Stimulated activated CD8-positive, alpha-beta memory T cell treated with anti-CD3 and anti-CD28 coated beads, Interleukin-7, amount 100 ng/mL, for 48 hours (primary cell): ENCODE data around the gene FBN2.
"Not testable (repeated sequence)": the region's sequence is repeated elsewhere in the genome, so short reads cannot be mapped to it uniquely, and the experiment has no call there.

Source experiments
- DNase-seq, 2 donors: peaks; one replicate each; pipeline ENCODE4 v3.0.0-alpha.2; 2020; ENCODE audit warnings: low read depth in 1 of 2; ENCODE audit errors: extremely low read depth in 1 of 2

FBN2 gene

GRCh38 chr5:128321418-128321817 is 216.6 kb downstream of the FBN2 start:
- not testable (repeated sequence) for DNase-seq

GRCh38 chr5:128318691-128319090 is 219.4 kb downstream of the FBN2 start:
- no peak for DNase-seq

- DNase-seq, result no peak
These were observed 220.6 kb downstream of the FBN2 start for GRCh38 chr5:128317481-128317880.

GRCh38 chr5:128315671-128316070 is 222.4 kb downstream of the FBN2 start:
- DNase-seq, result no peak

GRCh38 chr5:128305341-128305740 is 232.7 kb downstream of the FBN2 start:
- DNase-seq, result no peak

- no peak for DNase-seq
These were observed 233.3 kb downstream of the FBN2 start for GRCh38 chr5:128304791-128305190.

GRCh38 chr5:128304088-128304487 is 234.0 kb downstream of the FBN2 start:
- no peak for DNase-seq

GRCh38 chr5:128303593-128303992 is 234.5 kb downstream of the FBN2 start:
- no peak for DNase-seq

GRCh38 chr5:128300181-128300580 is 237.9 kb downstream of the FBN2 start:
- no peak for DNase-seq

GRCh38 chr5:128290152-128290858 is 247.7 kb downstream of the FBN2 start:
- no peak for DNase-seq

GRCh38 chr5:128287740-128288139 is 250.3 kb downstream of the FBN2 start:
- no peak for DNase-seq

GRCh38 chr5:128284236-128284635 is 253.8 kb downstream of the FBN2 start:
- no peak for DNase-seq

- no peak for DNase-seq
These were observed 258.7 kb downstream of the FBN2 start for GRCh38 chr5:128279345-128279744.

- no peak for DNase-seq
These were observed 261.4 kb downstream of the FBN2 start for GRCh38 chr5:128276537-128277216.

- no peak for DNase-seq
These were observed 263.6 kb downstream of the FBN2 start for GRCh38 chr5:128274441-128274840.

GRCh38 chr5:128273736-128274135 is 264.3 kb downstream of the FBN2 start:
- no peak for DNase-seq

GRCh38 chr5:128271859-128272464 is 266.1 kb downstream of the FBN2 start:
- DNase-seq, result no peak

GRCh38 chr5:128271071-128271470 is 267.0 kb downstream of the FBN2 start:
- no peak for DNase-seq

- no peak for DNase-seq
These were observed 273.3 kb downstream of the FBN2 start for GRCh38 chr5:128264564-128265360.

- DNase-seq, result no peak
These were observed 274.7 kb downstream of the FBN2 start for GRCh38 chr5:128263357-128263756.

- no peak for DNase-seq
These were observed 275.1 kb downstream of the FBN2 start for GRCh38 chr5:128262911-128263310.
